Upper lobe of left lung (tissue), 6 donors: ENCODE data around the gene TOR4A. TPM values are rescaled to one million over a fixed set of nuclear protein-coding genes. Genes with fewer than 3 reads are reported as not detected.

Experiments
- ATAC-seq, 2 donors: fragments of 200-7000 bp; cut with Tn5 transposase; one replicate each; pipeline ENCODE4 v1.9.1; 2022; ENCODE audit warnings: mild to moderate bottlenecking in 2 of 2, moderate library complexity in 2 of 2; ENCODE audit not compliant: low FRiP score in 2 of 2
- DNase-seq, 2 donors: peaks; one replicate each; pipeline ENCODE4 v3.0.0-alpha.2; 2019 to 2020
- H3K27ac ChIP-seq, 4 donors: fragments of 200-600 bp; sonication (generic); one replicate each; pipeline ENCODE4 v1.5.1; 2016 to 2019
- H3K27me3 ChIP-seq, 4 donors: fragments of 200-600 bp; sonication (generic); one replicate each; pipeline ENCODE4 v1.5.1; 2017 to 2019
- H3K36me3 ChIP-seq, 4 donors: fragments of 200-600 bp; sonication (generic); one replicate each; pipeline ENCODE4 v1.5.1; 2016 to 2019
- H3K4me1 ChIP-seq, 4 donors: fragments of 200-600 bp; sonication (generic); one replicate each; pipeline ENCODE4 v1.5.1; 2018 to 2019
- H3K4me3 ChIP-seq, 4 donors: fragments of 200-600 bp; sonication (generic); one replicate each; pipeline ENCODE4 v1.5.1; 2017 to 2019; ENCODE audit warnings: mild to moderate bottlenecking in 2 of 4, moderate library complexity in 1 of 4
- H3K9me3 ChIP-seq, 4 donors: fragments of 200-600 bp; sonication (generic); one replicate each; pipeline ENCODE4 v1.5.1; 2018 to 2019
- EP300 ChIP-seq, 4 donors: sonication (generic); formaldehyde crosslinking; IDR thresholded peaks; one replicate each; pipeline ENCODE4 v1.5.1; 2017; ENCODE audit warnings: antibody characterized with exemption in 4 of 4, control low read depth in 2 of 4
- POLR2A ChIP-seq, 4 donors: fragments of 450-650 bp; IDR thresholded peaks; one replicate each; pipeline ENCODE4 v1.5.1; 2016 to 2017; ENCODE audit warnings: antibody characterized with exemption in 4 of 4, mild to moderate bottlenecking in 2 of 4
- POLR2AphosphoS5 ChIP-seq, 2 donors: sonication (generic); formaldehyde crosslinking; IDR thresholded peaks; one replicate each; pipeline ENCODE4 v1.5.1; 2017; ENCODE audit warnings: antibody characterized with exemption in 2 of 2
- WGBS, 2 donors: methylation state at CpG; one replicate each; pipeline ENCODE4 v1.1.5; 2017 to 2018; 5-methylcytosine and 5-hydroxymethylcytosine counted together
- total RNA-seq, 6 donors: library from RNA; depleted of rRNA in 4 of 6; stranded (reverse); fragments of >200 nt in 4 of 6; gene quantifications; one replicate each; pipeline versions ENCODE4 v1.1.0 to v1.2.1, GENCODE V29; 2016 to 2021
- TF ChIP-seq, protein P1 (sequence below), 6 experiments: fragments of 450-650 bp in 4 of 6; fragments of 200-600 bp in 2 of 6; sonication (generic) in 2 of 6; IDR thresholded peaks; one replicate each; pipeline ENCODE4 v1.5.1; 2016 to 2019; ENCODE audit warnings: antibody characterized with exemption in 6 of 6
- donor health status: DM: no; HTN: no; CAD: no; lungs with moderate emphysema.
- donor health status: DM: no; HTN: yes; CAD: no; lungs with severe emphysema.

The TOR4A gene
- total RNA-seq, 6 donors from 2014 or later: 31.5 to 62.6 (median 39.2) TPM

DNA sequence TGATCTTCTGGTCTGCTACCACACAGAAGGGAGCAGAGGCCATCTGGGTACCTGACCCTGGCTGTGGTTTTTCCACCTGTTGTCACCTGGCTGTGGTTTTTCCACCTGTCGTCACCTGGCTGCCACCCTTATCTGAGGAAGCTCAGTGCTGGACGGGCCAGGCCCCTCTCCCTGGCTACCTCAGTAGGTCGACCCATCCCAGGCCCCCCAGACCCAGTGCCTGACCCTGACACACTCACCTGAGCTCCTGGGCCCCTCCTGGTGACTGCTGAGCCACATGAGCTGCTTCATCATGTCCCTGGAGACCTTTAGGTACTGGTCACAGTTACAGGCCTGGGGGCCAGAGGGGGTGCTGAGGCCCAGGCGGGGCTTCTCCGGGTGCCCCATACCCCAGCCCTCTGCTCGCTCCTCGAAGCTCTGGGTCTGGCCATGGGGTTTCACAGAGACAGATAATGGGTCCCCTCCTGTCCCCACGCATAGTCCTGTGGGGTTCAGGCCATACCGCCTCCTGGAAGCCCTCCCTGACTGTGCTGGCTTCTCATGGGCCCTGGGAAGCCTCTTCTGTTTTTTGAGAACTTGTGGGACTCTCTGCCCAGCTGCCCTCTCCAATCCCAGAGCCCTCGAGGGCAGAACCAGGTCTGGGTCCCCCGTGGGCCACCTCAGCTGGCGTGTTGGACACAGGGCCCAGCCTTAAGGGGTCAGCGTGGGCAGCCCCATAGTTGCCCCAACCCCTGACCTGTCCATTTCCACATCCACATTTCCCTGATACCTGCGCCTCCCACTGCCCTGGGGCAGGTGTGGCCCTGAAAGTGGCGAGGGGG is 32.1 kb downstream of the TOR4A start:
- WGBS, 2 donors: 88 to 92% methylated on average over 9 to 15 of the region's 15 CpGs
- DNase-seq (peak; percentile 18 to 57), ATAC-seq (no peak)
- TF ChIP-seq POLR2A (IDR thresholded peaks at IDR 0.05) (no peak), POLR2AphosphoS5 (IDR thresholded peaks at IDR 0.05) (no peak)
- H3K36me3 ChIP-seq: no peaks in the 10 kb centered on the region
- H3K4me3 ChIP-seq: no peak overlapping the region
- peaks cover 0 to 7% (median 0%) of the 10 kb centered on the region in 4 donors for H3K27me3 ChIP-seq
- H3K27ac ChIP-seq: no peak overlapping the region
- peaks cover 30 to 50% (median 31%) of the 10 kb centered on the region in 4 donors for H3K4me1 ChIP-seq
- H3K9me3 ChIP-seq: no peaks in the 10 kb centered on the region

DNA sequence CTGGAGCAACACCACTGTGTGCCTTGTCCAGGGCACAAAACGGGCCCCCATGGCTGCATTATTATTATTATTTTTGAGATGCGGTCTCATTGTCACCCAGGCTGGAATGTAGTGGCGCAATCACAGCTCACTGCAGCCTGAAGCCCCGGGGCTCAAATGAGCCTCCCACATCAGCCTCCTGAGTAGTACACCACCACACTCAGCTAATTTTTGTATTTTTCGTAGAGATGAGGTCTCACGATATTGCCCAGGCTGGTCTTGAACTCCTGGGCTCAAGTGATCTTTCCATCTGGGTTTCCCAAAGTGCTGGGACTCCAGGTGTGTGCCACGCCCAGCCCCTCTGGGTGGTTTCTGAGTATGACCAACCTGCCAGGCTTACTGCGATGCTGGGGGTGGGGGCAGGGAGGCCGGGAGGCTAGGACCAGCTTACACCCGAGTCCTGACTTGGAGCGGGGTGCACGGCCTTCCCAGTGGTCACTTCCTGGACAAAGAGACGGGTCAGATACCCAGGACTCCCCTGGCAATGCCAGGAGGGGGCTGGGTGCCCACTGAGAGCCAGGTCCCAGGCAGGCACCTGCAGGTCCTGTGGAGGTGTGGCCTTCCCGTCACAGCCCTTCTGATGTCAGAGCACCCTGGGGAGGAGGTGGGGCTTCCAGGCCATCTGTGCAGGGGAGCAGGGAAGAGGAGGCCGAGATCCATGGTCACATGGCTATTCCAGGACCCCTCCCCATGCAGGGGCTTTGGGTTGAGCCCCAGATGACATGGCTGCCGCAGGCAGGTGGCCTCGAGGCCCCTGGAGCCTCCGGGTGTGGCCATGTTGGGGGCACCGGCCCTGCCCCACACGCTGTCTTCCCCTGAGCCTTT is 32.9 kb downstream of the TOR4A start:
- H3K4me3 ChIP-seq: no peak overlapping the region
- H3K36me3 ChIP-seq: no peaks in the 10 kb centered on the region
- H3K4me1 ChIP-seq: peaks cover 24 to 50% (median 26%) of the 10 kb centered on the region in 4 donors
- DNase-seq (peak; percentile 20 to 57), ATAC-seq (no peak)
- TF ChIP-seq POLR2AphosphoS5 (IDR thresholded peaks at IDR 0.05): no peak
- TF ChIP-seq POLR2A (IDR thresholded peaks at IDR 0.05): no peak
- TF ChIP-seq, protein P1, sequence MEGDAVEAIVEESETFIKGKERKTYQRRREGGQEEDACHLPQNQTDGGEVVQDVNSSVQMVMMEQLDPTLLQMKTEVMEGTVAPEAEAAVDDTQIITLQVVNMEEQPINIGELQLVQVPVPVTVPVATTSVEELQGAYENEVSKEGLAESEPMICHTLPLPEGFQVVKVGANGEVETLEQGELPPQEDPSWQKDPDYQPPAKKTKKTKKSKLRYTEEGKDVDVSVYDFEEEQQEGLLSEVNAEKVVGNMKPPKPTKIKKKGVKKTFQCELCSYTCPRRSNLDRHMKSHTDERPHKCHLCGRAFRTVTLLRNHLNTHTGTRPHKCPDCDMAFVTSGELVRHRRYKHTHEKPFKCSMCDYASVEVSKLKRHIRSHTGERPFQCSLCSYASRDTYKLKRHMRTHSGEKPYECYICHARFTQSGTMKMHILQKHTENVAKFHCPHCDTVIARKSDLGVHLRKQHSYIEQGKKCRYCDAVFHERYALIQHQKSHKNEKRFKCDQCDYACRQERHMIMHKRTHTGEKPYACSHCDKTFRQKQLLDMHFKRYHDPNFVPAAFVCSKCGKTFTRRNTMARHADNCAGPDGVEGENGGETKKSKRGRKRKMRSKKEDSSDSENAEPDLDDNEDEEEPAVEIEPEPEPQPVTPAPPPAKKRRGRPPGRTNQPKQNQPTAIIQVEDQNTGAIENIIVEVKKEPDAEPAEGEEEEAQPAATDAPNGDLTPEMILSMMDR (IDR thresholded peaks at IDR 0.05): no peak
- TF ChIP-seq EP300 (IDR thresholded peaks at IDR 0.05): no peak
- H3K27me3 ChIP-seq: peaks cover 0 to 7% (median 0%) of the 10 kb centered on the region in 4 donors
- no peak overlapping the region for H3K27ac ChIP-seq
- H3K9me3 ChIP-seq: no peaks in the 10 kb centered on the region
- 84 to 85% methylated on average over 9 to 20 of the region's 20 CpGs for WGBS, 2 donors

DNA sequence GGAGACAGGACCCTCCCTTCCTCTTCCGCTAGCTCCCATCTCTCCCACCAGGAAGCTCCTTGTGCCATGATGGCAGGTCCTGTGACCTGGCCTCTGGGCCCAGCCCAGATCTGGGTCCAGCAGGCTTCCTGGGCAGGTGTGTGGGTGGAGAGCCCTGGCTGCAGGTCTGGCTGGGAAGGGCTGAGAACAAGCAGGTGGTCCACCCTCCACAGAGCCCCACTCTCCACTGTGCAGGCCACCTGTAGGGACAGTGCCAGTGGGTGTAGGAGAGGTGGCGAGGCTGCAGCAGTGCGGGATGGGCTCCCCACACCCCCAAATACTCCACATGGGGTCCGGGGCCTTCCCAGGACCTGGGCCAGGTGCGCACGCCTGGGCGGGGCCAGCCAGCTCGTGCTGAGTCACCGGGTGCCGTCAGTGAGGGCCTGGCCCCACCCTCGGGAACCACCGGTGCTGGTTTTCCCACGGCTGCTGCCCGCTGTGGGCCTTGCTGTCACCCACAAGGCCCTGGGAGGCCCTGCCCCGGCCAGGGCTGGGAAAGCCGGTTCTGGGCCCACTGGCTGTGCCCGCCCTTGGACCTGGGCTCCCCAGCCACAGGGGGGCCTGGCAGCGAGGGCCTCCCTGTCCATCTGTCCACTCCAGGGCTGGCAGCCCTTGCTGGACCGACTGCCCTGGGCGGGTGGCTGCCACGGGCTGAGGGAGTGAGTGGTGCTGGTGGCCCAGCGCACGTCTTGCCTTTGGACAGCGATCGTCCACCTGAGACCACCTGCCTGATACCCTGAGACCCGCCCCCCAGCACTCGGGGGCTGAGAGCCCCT is 33.9 kb downstream of the TOR4A start:
- DNase-seq (peak; percentile 53 to 91), ATAC-seq (no peak)
- 51 to 90% methylated on average over 2 to 12 of the region's 27 CpGs for WGBS, 2 donors
- TF ChIP-seq POLR2A (IDR thresholded peaks at IDR 0.05) (no peak), POLR2AphosphoS5 (IDR thresholded peaks at IDR 0.05) (no peak), EP300 (IDR thresholded peaks at IDR 0.05) (no peak)
- TF ChIP-seq, protein P1 (IDR thresholded peaks at IDR 0.05): no peak
- H3K9me3 ChIP-seq: no peaks in the 10 kb centered on the region
- peaks cover 0 to 13% (median 4%) of the 10 kb centered on the region in 4 donors for H3K27me3 ChIP-seq
- peaks cover 24 to 50% (median 26%) of the 10 kb centered on the region in 4 donors for H3K4me1 ChIP-seq
- peak overlapping the region in 2 of 4 donors; percentile 31 to 34 for H3K27ac ChIP-seq
- no peak overlapping the region for H3K4me3 ChIP-seq
- H3K36me3 ChIP-seq: no peaks in the 10 kb centered on the region

DNA sequence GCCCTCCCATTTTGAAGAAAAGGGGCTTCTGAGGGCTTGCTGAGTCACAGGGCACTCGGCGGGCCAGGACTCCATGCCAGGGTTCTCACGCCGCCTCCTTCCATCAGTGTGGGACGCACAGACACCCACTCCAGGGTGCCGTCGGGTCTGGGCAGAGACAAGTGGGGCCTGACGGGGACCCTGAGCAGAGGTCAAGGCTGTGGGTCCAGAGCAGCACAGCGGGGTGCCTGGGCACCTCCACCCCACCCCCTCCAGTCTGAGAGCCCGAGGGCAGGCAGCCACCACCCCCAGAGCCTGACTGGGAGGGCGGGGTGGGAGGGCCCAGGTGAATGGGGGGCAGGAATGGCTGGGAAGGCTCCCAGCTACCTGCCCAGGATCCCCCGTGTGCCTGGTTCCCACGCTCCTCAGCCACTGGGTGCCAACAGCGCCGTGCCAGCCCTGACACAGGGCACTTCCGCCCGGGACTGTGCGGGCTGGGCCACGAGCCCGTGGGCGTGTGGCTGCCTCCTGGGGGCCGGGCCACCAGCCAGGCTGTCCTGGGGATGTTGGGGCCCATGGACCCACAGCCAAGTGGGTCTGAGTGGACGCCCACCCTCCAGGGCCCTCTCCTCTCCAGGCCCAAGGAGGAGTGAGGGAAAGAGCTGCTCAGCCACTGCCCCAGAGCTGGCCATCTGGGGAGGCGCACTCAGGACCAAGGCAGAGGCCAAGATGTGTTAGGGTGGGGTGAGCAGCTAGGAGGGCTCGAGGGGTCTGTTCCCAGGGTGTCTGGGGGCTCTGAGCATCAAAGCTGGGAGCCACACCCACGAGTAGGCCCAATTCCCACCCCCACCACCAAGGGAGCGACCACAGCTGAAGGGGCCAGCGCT is 34.7 kb downstream of the TOR4A start:
- H3K27me3 ChIP-seq: peaks cover 0 to 16% (median 7%) of the 10 kb centered on the region in 4 donors
- TF ChIP-seq, protein P1 (IDR thresholded peaks at IDR 0.05): no peak
- TF ChIP-seq POLR2AphosphoS5 (IDR thresholded peaks at IDR 0.05): no peak
- TF ChIP-seq POLR2A (IDR thresholded peaks at IDR 0.05): no peak
- no peak for TF ChIP-seq EP300 (IDR thresholded peaks at IDR 0.05)
- H3K9me3 ChIP-seq: no peaks in the 10 kb centered on the region
- WGBS, 2 donors: 75 to 90% methylated on average over 2 to 26 of the region's 28 CpGs
- ATAC-seq: no peak
- no peaks in the 10 kb centered on the region for H3K36me3 ChIP-seq
- no peak overlapping the region for H3K4me3 ChIP-seq
- H3K27ac ChIP-seq: peak overlapping the region in 2 of 4 donors; percentile 31 to 34
- peak in 1 of 2 donors; percentile 76 for DNase-seq
- H3K4me1 ChIP-seq: peaks cover 21 to 50% (median 23%) of the 10 kb centered on the region in 4 donors
